Measurements from ENCODE around the gene TPST2. TPM values are rescaled to one million over a fixed set of nuclear protein-coding genes. Genes with fewer than 3 reads are reported as not detected.

The TPST2 gene
- total and polyA plus RNA-seq, 9 of the 15 experiments (the other 6 are each of a cell fraction or from before 2014, with no cell fraction given), result 14.2 to 123 (median 60.1) TPM

GRCh38 chr22:26548984-26549383 is 40.9 kb downstream of the TPST2 start (continued):
- TF ChIP-seq HMGN3 (IDR thresholded peaks at IDR 0.05; ENCODE audit: borderline replicate concordance, extremely low read depth, insufficient read length, low read depth, low read length) (no peak), GTF2E2 (tag; IDR thresholded peaks at IDR 0.05) (no peak), RNF219 (CRISPR knock-in tag; IDR thresholded peaks at IDR 0.05) (no peak), ZBTB8A (IDR thresholded peaks at IDR 0.05; ENCODE audit: partially characterized antibody) (no peak), MBD2 (IDR thresholded peaks at IDR 0.05; ENCODE audit: borderline replicate concordance, low read depth) (no peak)

- in situ Hi-C loops (cut with MboI) (no loop called here), intact Hi-C loops (cut with micrococcal nuclease) (no loop called here)
- H2AFZ ChIP-seq (ENCODE audit: low read depth, low read length), result no peak overlapping the region
- peaks cover 7% of the 10 kb centered on the region for H4K20me1 ChIP-seq (replicated peaks; ENCODE audit: control insufficient read depth, insufficient read depth, low read length)
- H3K36me3 ChIP-seq (ENCODE audit: control insufficient read depth, insufficient read depth, low read length), result peaks cover 75% of the 10 kb centered on the region; the same call in 2 of the 3 replicates
- no peak overlapping the region for H3K4me2 ChIP-seq (ENCODE audit: insufficient read depth, low read length)
- ATAC-seq (no peak), FAIRE-seq (no peak), DNase-seq (ENCODE audit: extremely low read depth in 1 of 4, low spot score in 3 of 4) (no peak)
- peaks cover 92% of the 10 kb centered on the region for H3K79me2 ChIP-seq (ENCODE audit: control insufficient read depth, insufficient read depth, low read length)
- POLR2A ChIA-PET, result interaction anchor here (0.6 kb wide), 1 partner anchor 150 kb away, joined by 3 read pairs; no protein-coding TSS in a partner anchor
- no peaks in the 10 kb centered on the region for H3K9me3 ChIP-seq (replicated peaks; ENCODE audit: control insufficient read depth, insufficient read depth, low read depth, low read length)
- WGBS (ENCODE audit: insufficient coverage, low coverage, missing lambda C conversion rate), result 82% methylated on average over 1 of the region's 3 CpGs
- H3K4me3 ChIP-seq, result no peak overlapping the region
- H3K9ac ChIP-seq (ENCODE audit: insufficient read depth in 1 of 2, low read depth in 2 of 2, low read length in 2 of 2), result no peak overlapping the region
- H3K9me1 ChIP-seq (ENCODE audit: control insufficient read depth, insufficient read depth, low read length), result peaks cover 4% of the 10 kb centered on the region
- BruUV-seq (replicated peaks), result no TSS peak
- no peaks in the 10 kb centered on the region for H3K27me3 ChIP-seq (ENCODE audit: control insufficient read depth in 2 of 2, insufficient read depth in 2 of 2, low read length in 2 of 2)
- CTCF ChIA-PET (ENCODE audit: low intra/inter-chr PET ratio), result no interaction called here
- TF ChIP-seq USF1 (CRISPR knock-in tag; IDR thresholded peaks at IDR 0.05) (no peak), MCM2 (IDR thresholded peaks at IDR 0.05; ENCODE audit: low read depth) (no peak), ZNF512 (tag; IDR thresholded peaks at IDR 0.05) (peak; percentile 68), ATF1 (CRISPR knock-in tag; IDR thresholded peaks at IDR 0.05) (no peak), ATF1 (tag; IDR thresholded peaks at IDR 0.05) (no peak), ETV1 (tag; conservative IDR thresholded peaks at IDR 0.05; ENCODE audit: low read depth) (no peak), MAZ (CRISPR knock-in tag; conservative IDR thresholded peaks at IDR 0.05 in 1 of 2, IDR thresholded peaks at IDR 0.05 in 1 of 2) (no peak), RBBP5 (IDR thresholded peaks at IDR 0.05; ENCODE audit: borderline replicate concordance, insufficient read depth, low read length, poor library complexity, severe bottlenecking) (no peak), HES1 (IDR thresholded peaks at IDR 0.05; ENCODE audit: low read depth) (no peak)
- no peak overlapping the region for H3K27ac ChIP-seq (ENCODE audit: extremely low read depth, low read depth, low read length)
- H3K4me1 ChIP-seq (replicated peaks in 1 of 2; ENCODE audit: control insufficient read depth in 2 of 2, insufficient read depth in 2 of 2, low read length in 2 of 2), result peaks cover 0 to 3% of the 10 kb centered on the region in 2 experiments; a peak in 1 of 5 replicates
These were observed 41.6 kb downstream of the TPST2 start for GRCh38 chr22:26548303-26548702.
